Keratinocyte (primary cell): ENCODE results near the gene NAP1L1. TPM values are rescaled to one million over a fixed set of nuclear protein-coding genes. Genes with fewer than 3 reads are reported as not detected.

Experiments
- DNase-seq: peaks from one replicate; pipeline ENCODE4 v3.0.0-alpha.2; 2011; ENCODE audit warnings: low read depth, missing footprints, low spot score
- FAIRE-seq: peaks from 2 replicates; lab custom pipeline; 2011; peaks lifted over from hg19 to GRCh38; lab: Jason Lieb, UNC
- H2AFZ ChIP-seq: 2 replicates; pipeline ENCODE4 v1.6.0; 2012; ENCODE audit warnings: low read length, control low read depth, inconsistent platforms; ENCODE audit not compliant: control insufficient read depth
- H3K27ac ChIP-seq: 2 replicates; pipeline ENCODE4 v1.5.1; 2011; ENCODE audit warnings: low read length; ENCODE audit not compliant: control insufficient read depth, insufficient read depth
- H3K27me3 ChIP-seq: 3 replicates; pipeline ENCODE4 v1.6.0; 2011; ENCODE audit warnings: low read length; ENCODE audit not compliant: control insufficient read depth, insufficient read depth; ENCODE audit errors: extremely low read depth
- H3K36me3 ChIP-seq, 2 experiments: 2 replicates in 1 of 2; 3 replicates in 1 of 2; pipeline ENCODE4 v1.5.1; 2011; ENCODE audit warnings: low read length in 2 of 2, mild to moderate bottlenecking in 1 of 2; ENCODE audit not compliant: control insufficient read depth in 2 of 2, insufficient read depth in 2 of 2; ENCODE audit errors: extremely low read depth in 1 of 2
- H3K4me1 ChIP-seq: 3 replicates; pipeline ENCODE4 v1.5.1; 2011; ENCODE audit warnings: low read length; ENCODE audit not compliant: control insufficient read depth, insufficient read depth; ENCODE audit errors: extremely low read depth
- H3K4me2 ChIP-seq: 3 replicates; pipeline ENCODE4 v1.6.0; 2011; ENCODE audit warnings: low read depth, low read length; ENCODE audit not compliant: control insufficient read depth, insufficient read depth; ENCODE audit errors: extremely low read depth
- H3K4me3 ChIP-seq, 3 experiments: fragments of 200-600 bp in 1 of 3; sonication (generic) in 1 of 3; 2 replicates in 2 of 3; 3 replicates in 1 of 3; pipeline ENCODE4 v1.5.1; 2011 to 2016; ENCODE audit warnings: low read length in 3 of 3, mild to moderate bottlenecking in 3 of 3, control low read depth in 2 of 3, inconsistent platforms in 1 of 3, low read depth in 1 of 3, mixed read lengths in 1 of 3, mixed run types in 1 of 3, moderate library complexity in 1 of 3; ENCODE audit not compliant: control insufficient read depth in 2 of 3, insufficient read depth in 2 of 3; ENCODE audit errors: extremely low read depth in 1 of 3
- H3K79me2 ChIP-seq: 2 replicates; pipeline ENCODE4 v1.6.0; 2012; ENCODE audit warnings: low read length; ENCODE audit not compliant: control insufficient read depth, insufficient read depth
- H3K9ac ChIP-seq: 3 replicates; pipeline ENCODE4 v1.6.0; 2011; ENCODE audit warnings: low read length; ENCODE audit not compliant: control insufficient read depth, insufficient read depth; ENCODE audit errors: extremely low read depth
- H3K9me1 ChIP-seq: 3 replicates; pipeline ENCODE4 v1.6.0; 2011; ENCODE audit warnings: low read length; ENCODE audit not compliant: control insufficient read depth, insufficient read depth; ENCODE audit errors: extremely low read depth
- H3K9me3 ChIP-seq: 2 replicates; pipeline ENCODE4 v1.5.1; 2012; ENCODE audit warnings: low read depth, low read length; ENCODE audit not compliant: control insufficient read depth
- H4K20me1 ChIP-seq: 3 replicates; pipeline ENCODE4 v1.6.0; 2011; ENCODE audit warnings: low read length; ENCODE audit not compliant: control insufficient read depth, insufficient read depth; ENCODE audit errors: extremely low read depth
- CTCF ChIP-seq, 3 experiments: IDR thresholded peaks in 1 of 3; conservative IDR thresholded peaks in 1 of 3; optimal IDR thresholded peaks in 1 of 3; 2 replicates in 2 of 3; 3 replicates in 1 of 3; pipeline versions ENCODE3 to v1.5.1; 2011; ENCODE audit warnings: low read length in 3 of 3, mild to moderate bottlenecking in 3 of 3, moderate library complexity in 2 of 3, control low read depth in 1 of 3, inconsistent platforms in 1 of 3; ENCODE audit not compliant: insufficient read depth in 2 of 3; ENCODE audit errors: extremely low read depth in 1 of 3
- EZH2 ChIP-seq: IDR thresholded peaks from one replicate; pipeline ENCODE4 v1.6.1; 2012; ENCODE audit warnings: inconsistent platforms, mild to moderate bottlenecking, low read length, moderate library complexity
- dilution Hi-C: fragments of 300-500 bp; cut with MboI; formaldehyde crosslinking; loops from one replicate; pipeline ENCODE4 v1.7.0; 2020; ENCODE audit warnings: low sequenced_read_pairs; ENCODE audit not compliant: extremely low pct_ligation_motif_present
- polyA plus RNA-seq, 5 experiments: library from polyadenylated mRNA; depleted of rRNA in 3 of 5; stranded (reverse) in 3 of 5; stranded (forward) in 1 of 5; unstranded in 1 of 5; fragments of >200 nt; gene quantifications; 1 replicate in 1 of 5; 2 replicates in 3 of 5; 3 replicates in 1 of 5; pipeline versions ENCODE4 v1.2.1 to v1.2.3, GENCODE V29; 2011 to 2012; ENCODE audit warnings: missing spikeins in 2 of 5, low read depth in 1 of 5, low replicate concordance in 1 of 5

The NAP1L1 gene
- polyA plus RNA-seq, 1 donor (not counting 4 experiments of a cell fraction or from before 2014, with no cell fraction given) = 384 TPM

GRCh38 chr12:76037130-76038103, 47.1 kb downstream of the NAP1L1 start:
- no peak overlapping the region for H3K9ac ChIP-seq

GRCh38 chr12:76035045-76035444, 49.4 kb downstream of the NAP1L1 start:
- Histone ChIP-seq H3K4me2 (no peak overlapping the region), H3K36me3 (peaks cover 4 to 10% of the 10 kb centered on the region in 2 experiments), H3K4me3 (no peak overlapping the region), H3K27ac (no peak overlapping the region), H3K27me3 (no peaks in the 10 kb centered on the region), H3K79me2 (peaks cover 31% of the 10 kb centered on the region), H3K9ac (no peak overlapping the region), H3K4me1 (peaks cover 15% of the 10 kb centered on the region), H3K9me3 (no peaks in the 10 kb centered on the region), H4K20me1 (peaks cover 9% of the 10 kb centered on the region), H3K9me1 (no peaks in the 10 kb centered on the region), H2AFZ (no peak overlapping the region)
- TF ChIP-seq EZH2 (no peak), CTCF (optimal IDR thresholded peaks at IDR 0.05 in 1 of 3, IDR thresholded peaks at IDR 0.05 in 1 of 3, conservative IDR thresholded peaks at IDR 0.05 in 1 of 3; ENCODE audit: extremely low read depth in 1 of 3, insufficient read depth in 2 of 3, low read length in 3 of 3) (no peak)
- FAIRE-seq (no peak), DNase-seq (no peak)
- dilution Hi-C loops = no loop called here

More at GRCh38 chr12:76037130-76038103, 47.1 kb downstream of the NAP1L1 start:
- H3K9me1 ChIP-seq = no peaks in the 10 kb centered on the region
- no peak overlapping the region for H3K4me3 ChIP-seq
- H2AFZ ChIP-seq = no peak overlapping the region
- H3K4me1 ChIP-seq = peaks cover 15% of the 10 kb centered on the region
- no peaks in the 10 kb centered on the region for H3K36me3 ChIP-seq
- dilution Hi-C loops = no loop called here
- peaks cover 10% of the 10 kb centered on the region for H3K79me2 ChIP-seq
- H3K27ac ChIP-seq = no peak overlapping the region
- H4K20me1 ChIP-seq = no peaks in the 10 kb centered on the region
- H3K9me3 ChIP-seq = no peaks in the 10 kb centered on the region
- FAIRE-seq (peak; percentile 83), DNase-seq (no peak)
- no peak overlapping the region for H3K4me2 ChIP-seq
- H3K27me3 ChIP-seq = no peaks in the 10 kb centered on the region
- TF ChIP-seq CTCF (optimal IDR thresholded peaks at IDR 0.05 in 1 of 3, IDR thresholded peaks at IDR 0.05 in 1 of 3, conservative IDR thresholded peaks at IDR 0.05 in 1 of 3; ENCODE audit: extremely low read depth in 1 of 3, insufficient read depth in 2 of 3, low read length in 3 of 3) (peak; percentile 63 to 85 (median 72)), EZH2 (no peak)
